ENCODE data around the gene CEACAM4. TPM values are rescaled to one million over a fixed set of nuclear protein-coding genes. Genes with fewer than 3 reads are reported as not detected.

The CEACAM4 gene
- total and polyA plus RNA-seq, 9 of the 15 experiments (the other 6 are each of a cell fraction or from before 2014, with no cell fraction given): not detected

GRCh38 chr19:41626877-41627276 lies at the start of gene CEACAM4 (continued):
- TF ChIP-seq ZHX1 (conservative IDR thresholded peaks at IDR 0.05; ENCODE audit: low read length): no peak
- TF ChIP-seq ZNF551 (CRISPR knock-in tag; IDR thresholded peaks at IDR 0.05): no peak
- TF ChIP-seq KLF6 (CRISPR knock-in tag; IDR thresholded peaks at IDR 0.05; ENCODE audit: borderline replicate concordance): no peak

- ChIA-PET CTCF (ENCODE audit: low intra/inter-chr PET ratio) (no interaction called here), POLR2A (no interaction called here)
- 0 out of 5 replicates have a peak, but pooled peaks cover 0 to 4% of the 10 kb centered on the region in 2 experiments for H3K27me3 ChIP-seq (ENCODE audit: control insufficient read depth in 2 of 2, insufficient read depth in 2 of 2, low read length in 2 of 2)
- H3K4me3 ChIP-seq: no peak overlapping the region
- H3K9ac ChIP-seq (ENCODE audit: insufficient read depth in 1 of 2, low read depth in 2 of 2, low read length in 2 of 2): no peak overlapping the region
- no peaks in the 10 kb centered on the region for H3K9me3 ChIP-seq (replicated peaks; ENCODE audit: control insufficient read depth, insufficient read depth, low read depth, low read length)
- no peaks in the 10 kb centered on the region for H3K79me2 ChIP-seq (ENCODE audit: control insufficient read depth, insufficient read depth, low read length)
- no peaks in the 10 kb centered on the region for H3K36me3 ChIP-seq (ENCODE audit: control insufficient read depth, insufficient read depth, low read length)
- ATAC-seq (no peak), FAIRE-seq (no peak), DNase-seq (ENCODE audit: extremely low read depth in 1 of 4, low spot score in 3 of 4) (no peak)
- in situ Hi-C loops (cut with MboI) (no loop called here), intact Hi-C loops (cut with micrococcal nuclease) (no loop called here)
- no peaks in the 10 kb centered on the region for H3K4me1 ChIP-seq (replicated peaks in 1 of 2; ENCODE audit: control insufficient read depth in 2 of 2, insufficient read depth in 2 of 2, low read length in 2 of 2)
- H4K20me1 ChIP-seq (replicated peaks; ENCODE audit: control insufficient read depth, insufficient read depth, low read length): no peaks in the 10 kb centered on the region
- no peak overlapping the region for H3K27ac ChIP-seq (ENCODE audit: extremely low read depth, low read depth, low read length)
- H3K9me1 ChIP-seq (ENCODE audit: control insufficient read depth, insufficient read depth, low read length): no peaks in the 10 kb centered on the region
- no peak overlapping the region for H2AFZ ChIP-seq (ENCODE audit: low read depth, low read length)
- no peak overlapping the region for H3K4me2 ChIP-seq (ENCODE audit: insufficient read depth, low read length)
- WGBS (ENCODE audit: insufficient coverage, low coverage, missing lambda C conversion rate): 2% methylated on average over 5 of the region's 5 CpGs
- no TSS peak for BruUV-seq (replicated peaks)
- no peak for TF ChIP-seq STAT5A (IDR thresholded peaks at IDR 0.05; ENCODE audit: borderline replicate concordance, low read length)
- TF ChIP-seq HNRNPK (IDR thresholded peaks at IDR 0.05; ENCODE audit: low read depth, low read length, poor library complexity, severe bottlenecking): no peak
- TF ChIP-seq, protein P1, sequence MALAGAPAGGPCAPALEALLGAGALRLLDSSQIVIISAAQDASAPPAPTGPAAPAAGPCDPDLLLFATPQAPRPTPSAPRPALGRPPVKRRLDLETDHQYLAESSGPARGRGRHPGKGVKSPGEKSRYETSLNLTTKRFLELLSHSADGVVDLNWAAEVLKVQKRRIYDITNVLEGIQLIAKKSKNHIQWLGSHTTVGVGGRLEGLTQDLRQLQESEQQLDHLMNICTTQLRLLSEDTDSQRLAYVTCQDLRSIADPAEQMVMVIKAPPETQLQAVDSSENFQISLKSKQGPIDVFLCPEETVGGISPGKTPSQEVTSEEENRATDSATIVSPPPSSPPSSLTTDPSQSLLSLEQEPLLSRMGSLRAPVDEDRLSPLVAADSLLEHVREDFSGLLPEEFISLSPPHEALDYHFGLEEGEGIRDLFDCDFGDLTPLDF (CRISPR knock-in tag; IDR thresholded peaks at IDR 0.05): no peak
- no peak for TF ChIP-seq ZNF57 (CRISPR knock-in tag; IDR thresholded peaks at IDR 0.05)
- TF ChIP-seq NCOA1 (IDR thresholded peaks at IDR 0.05; ENCODE audit: low read depth): no peak
- no peak for TF ChIP-seq CCNT2 (IDR thresholded peaks at IDR 0.05; ENCODE audit: borderline replicate concordance, extremely low read depth, insufficient read length, low read depth, low read length)
- TF ChIP-seq, protein P2, sequence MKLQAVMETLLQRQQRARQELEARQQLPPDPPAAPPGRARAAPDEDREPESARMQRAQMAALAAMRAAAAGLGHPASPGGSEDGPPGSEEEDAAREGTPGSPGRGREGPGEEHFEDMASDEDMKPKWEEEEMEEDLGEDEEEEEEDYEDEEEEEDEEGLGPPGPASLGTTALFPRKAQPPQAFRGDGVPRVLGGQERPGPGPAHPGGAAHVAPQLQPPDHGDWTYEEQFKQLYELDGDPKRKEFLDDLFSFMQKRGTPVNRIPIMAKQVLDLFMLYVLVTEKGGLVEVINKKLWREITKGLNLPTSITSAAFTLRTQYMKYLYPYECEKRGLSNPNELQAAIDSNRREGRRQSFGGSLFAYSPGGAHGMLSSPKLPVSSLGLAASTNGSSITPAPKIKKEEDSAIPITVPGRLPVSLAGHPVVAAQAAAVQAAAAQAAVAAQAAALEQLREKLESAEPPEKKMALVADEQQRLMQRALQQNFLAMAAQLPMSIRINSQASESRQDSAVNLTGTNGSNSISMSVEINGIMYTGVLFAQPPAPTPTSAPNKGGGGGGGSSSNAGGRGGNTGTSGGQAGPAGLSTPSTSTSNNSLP (IDR thresholded peaks at IDR 0.05; ENCODE audit: borderline replicate concordance, low read depth, low read length): no peak
- TF ChIP-seq ZNF696 (CRISPR knock-in tag; conservative IDR thresholded peaks at IDR 0.05): no peak
- no peak for TF ChIP-seq FOXM1 (IDR thresholded peaks at IDR 0.05; ENCODE audit: low read depth)
- no peak for TF ChIP-seq FOXM1 (CRISPR knock-in tag; IDR thresholded peaks at IDR 0.05; ENCODE audit: low read depth)
- TF ChIP-seq GTF2E2 (tag; IDR thresholded peaks at IDR 0.05): no peak
- no peak for TF ChIP-seq XRCC5 (IDR thresholded peaks at IDR 0.05; ENCODE audit: low read depth, low read length)
- no peak for TF ChIP-seq FOXK1 (CRISPR knock-in tag; IDR thresholded peaks at IDR 0.05; ENCODE audit: borderline replicate concordance)
- TF ChIP-seq MAZ (CRISPR knock-in tag; conservative IDR thresholded peaks at IDR 0.05 in 1 of 2, IDR thresholded peaks at IDR 0.05 in 1 of 2): no peak
These were observed 44.6 kb upstream of the CEACAM4 start for GRCh38 chr19:41671486-41671885.
